ENCODE measurements around the gene ATP10D.

Gene ATP10D

DNA sequence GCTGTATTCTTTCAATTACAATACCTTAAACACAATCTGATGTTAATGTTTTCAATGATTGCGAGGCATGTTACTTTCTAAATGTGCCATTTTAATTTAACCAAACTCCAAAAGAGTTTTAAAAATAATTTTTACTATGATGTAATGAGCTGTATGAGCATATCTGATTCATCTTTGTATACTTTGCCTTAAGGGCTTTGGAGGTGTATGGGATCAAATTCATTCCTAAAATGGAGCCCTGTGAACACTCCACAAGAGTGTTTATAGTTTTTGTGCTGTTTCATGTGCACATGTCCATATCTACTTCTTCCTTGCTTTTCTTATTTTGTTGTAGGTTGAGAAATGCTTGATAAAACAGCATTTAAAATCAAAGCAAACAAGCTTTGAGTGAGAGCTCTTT, 82.4 kb downstream of the ATP10D start:
- TF ChIP-seq Cebpa-rat (IDR thresholded peaks at IDR 0.05) = no peak
- Histone ChIP-seq H3K9ac (no peak overlapping the region), H3K27me3 (no peaks in the 10 kb centered on the region), H3K36me3 (peaks cover 0 to 55% (median 0%) of the 10 kb centered on the region in 11 experiments; a peak in 8 of 22 replicates), H3K4me3 (no peak overlapping the region), H3K4me1 (peaks cover 3 to 10% (median 8%) of the 10 kb centered on the region in 10 experiments; a peak in 14 of 20 replicates), H3K4me2 (no peak overlapping the region), H4K20me1 (no peaks in the 10 kb centered on the region), H3K27ac (no peak overlapping the region), H3K9me3 (replicated peaks in 1 of 11) (peaks cover 0 to 9% (median 6%) of the 10 kb centered on the region in 11 experiments; a peak in 7 of 22 replicates)

DNA sequence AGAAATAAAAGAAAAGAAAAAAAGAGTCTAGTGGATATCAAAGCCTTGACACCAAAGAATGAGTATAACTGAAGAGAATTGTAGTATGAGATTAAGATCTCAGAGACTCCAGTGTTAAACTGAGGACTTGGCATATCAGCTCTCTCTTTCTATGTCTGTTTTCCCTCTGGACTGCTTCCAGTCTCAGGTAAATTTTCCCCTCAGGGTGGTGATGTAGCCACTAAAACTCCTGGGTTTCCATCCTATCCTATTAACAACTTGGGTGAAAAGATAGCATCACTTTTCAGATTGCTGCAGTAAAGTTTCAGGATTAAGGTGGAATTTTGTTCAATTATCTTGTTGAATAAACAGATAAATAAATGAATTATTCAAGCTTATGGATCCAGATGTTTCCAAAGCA, 85.7 kb downstream of the ATP10D start:
- H3K9me3 ChIP-seq (replicated peaks in 1 of 11) = peaks cover 0 to 6% (median 0%) of the 10 kb centered on the region in 11 experiments; a peak in 2 of 22 replicates
- no peaks in the 10 kb centered on the region for H4K20me1 ChIP-seq
- no peak overlapping the region for H3K4me2 ChIP-seq
- no peak overlapping the region for H3K4me3 ChIP-seq
- no peaks in the 10 kb centered on the region for H3K4me1 ChIP-seq
- no peak overlapping the region for H3K27ac ChIP-seq
- peaks cover 0 to 79% (median 4%) of the 10 kb centered on the region in 11 experiments; a peak in 9 of 22 replicates for H3K36me3 ChIP-seq
- H3K27me3 ChIP-seq = no peaks in the 10 kb centered on the region
- no peak overlapping the region for H3K9ac ChIP-seq
- TF ChIP-seq Cebpa-rat (IDR thresholded peaks at IDR 0.05) = no peak

GRCh38 chr4:47572981-47573380, 87.9 kb downstream of the ATP10D start:
- H3K36me3 ChIP-seq = peaks cover 0 to 95% (median 10%) of the 10 kb centered on the region in 11 experiments; a peak in 11 of 22 replicates
- no peak overlapping the region for H3K9ac ChIP-seq

GRCh38 chr4:47577779-47578553, 92.9 kb downstream of the ATP10D start:
- Histone ChIP-seq H3K9me3 (replicated peaks in 1 of 11) (peaks cover 0 to 6% (median 0%) of the 10 kb centered on the region in 11 experiments; a peak in 2 of 22 replicates), H3K27me3 (no peaks in the 10 kb centered on the region), H3K27ac (no peak overlapping the region), H3K4me1 (no peaks in the 10 kb centered on the region), H3K9ac (no peak overlapping the region), H3K36me3 (peaks cover 0 to 98% (median 15%) of the 10 kb centered on the region in 11 experiments; a peak in 12 of 22 replicates), H3K4me2 (no peak overlapping the region), H4K20me1 (no peaks in the 10 kb centered on the region), H3K4me3 (no peak overlapping the region)
- no peak for TF ChIP-seq Cebpa-rat (IDR thresholded peaks at IDR 0.05)

More at GRCh38 chr4:47572981-47573380, 87.9 kb downstream of the ATP10D start:
- Histone ChIP-seq H3K27me3 (no peaks in the 10 kb centered on the region), H3K27ac (no peak overlapping the region), H3K4me3 (no peak overlapping the region), H3K4me1 (no peaks in the 10 kb centered on the region), H3K4me2 (no peak overlapping the region), H4K20me1 (no peaks in the 10 kb centered on the region), H3K9me3 (replicated peaks in 1 of 11) (peaks cover 0 to 6% (median 0%) of the 10 kb centered on the region in 11 experiments; a peak in 2 of 22 replicates)
- TF ChIP-seq Cebpa-rat (IDR thresholded peaks at IDR 0.05) = no peak

GRCh38 chr4:47579235-47579634, 94.2 kb downstream of the ATP10D start:
- no peak overlapping the region for H3K4me2 ChIP-seq
- H3K9me3 ChIP-seq (replicated peaks in 1 of 11) = peaks cover 0 to 6% (median 0%) of the 10 kb centered on the region in 11 experiments; a peak in 2 of 22 replicates
- no peak for TF ChIP-seq Cebpa-rat (IDR thresholded peaks at IDR 0.05)
- no peaks in the 10 kb centered on the region for H3K27me3 ChIP-seq
- no peak overlapping the region for H3K27ac ChIP-seq
- H4K20me1 ChIP-seq = no peaks in the 10 kb centered on the region
- peaks cover 0 to 98% (median 11%) of the 10 kb centered on the region in 11 experiments; a peak in 11 of 22 replicates for H3K36me3 ChIP-seq
- no peak overlapping the region for H3K9ac ChIP-seq
- no peak overlapping the region for H3K4me3 ChIP-seq
- no peaks in the 10 kb centered on the region for H3K4me1 ChIP-seq

DNA sequence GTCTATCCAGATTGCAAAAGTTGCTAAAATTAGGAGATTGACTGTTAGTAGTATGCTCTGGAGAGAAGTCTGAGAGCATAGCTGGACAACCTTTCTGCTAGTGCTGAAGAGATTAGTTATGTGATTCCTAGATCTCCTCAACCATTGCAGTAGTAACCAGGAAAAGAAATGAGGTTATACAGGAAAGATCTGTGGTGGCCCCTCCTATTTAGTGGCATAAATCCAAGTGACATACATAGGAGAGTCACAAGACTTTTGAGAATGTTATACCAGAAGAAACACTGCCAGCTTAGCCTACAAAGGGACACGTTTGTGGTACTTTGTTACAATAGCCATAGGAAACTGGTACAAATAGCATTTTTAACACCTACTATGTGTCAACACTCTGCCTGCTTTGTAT, 105.2 kb downstream of the ATP10D start:
- no peak overlapping the region for H3K4me2 ChIP-seq
- H4K20me1 ChIP-seq = no peaks in the 10 kb centered on the region
- no peak overlapping the region for H3K27ac ChIP-seq
- peaks cover 14 to 28% (median 19%) of the 10 kb centered on the region in 11 experiments for H3K9me3 ChIP-seq (replicated peaks in 1 of 11)
- TF ChIP-seq Cebpa-rat (IDR thresholded peaks at IDR 0.05) = no peak
- H3K9ac ChIP-seq = no peak overlapping the region
- H3K4me3 ChIP-seq = no peak overlapping the region
- H3K27me3 ChIP-seq = no peaks in the 10 kb centered on the region
- peaks cover 6 to 78% (median 25%) of the 10 kb centered on the region in 11 experiments; a peak in 18 of 22 replicates for H3K36me3 ChIP-seq
- no peaks in the 10 kb centered on the region for H3K4me1 ChIP-seq

GRCh38 chr4:47597696-47598095, 112.6 kb downstream of the ATP10D start:
- Histone ChIP-seq H3K27ac (no peak overlapping the region), H3K4me2 (no peak overlapping the region), H3K9me3 (replicated peaks in 1 of 11) (peaks cover 0 to 4% (median 0%) of the 10 kb centered on the region in 11 experiments; a peak in 8 of 22 replicates), H3K27me3 (no peaks in the 10 kb centered on the region), H3K4me1 (no peaks in the 10 kb centered on the region), H4K20me1 (no peaks in the 10 kb centered on the region), H3K36me3 (peaks cover 0 to 12% (median 0%) of the 10 kb centered on the region in 11 experiments; a peak in 4 of 22 replicates), H3K4me3 (no peak overlapping the region), H3K9ac (no peak overlapping the region)
- no peak for TF ChIP-seq Cebpa-rat (IDR thresholded peaks at IDR 0.05)

DNA sequence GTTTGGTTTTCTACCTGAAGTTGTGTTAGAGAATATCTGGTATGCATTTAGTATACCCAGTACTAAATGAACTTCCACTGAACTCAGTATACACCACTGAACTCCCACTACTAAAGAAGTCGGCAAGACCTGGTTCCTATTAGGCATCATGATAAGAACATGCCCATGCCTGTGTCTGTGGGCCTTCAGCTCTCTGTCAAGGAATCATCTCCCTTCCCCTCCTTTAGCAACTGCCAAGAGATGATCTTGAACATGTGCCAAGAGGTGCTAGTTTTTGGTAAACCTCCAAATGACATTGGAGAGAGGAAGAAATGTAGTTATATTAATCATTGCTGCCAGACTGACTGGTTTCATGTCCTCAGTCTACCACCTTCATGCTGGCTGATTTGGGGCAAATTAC, 113.2 kb downstream of the ATP10D start:
- Histone ChIP-seq H3K4me3 (no peak overlapping the region), H3K4me2 (no peak overlapping the region), H3K4me1 (no peaks in the 10 kb centered on the region), H3K27me3 (no peaks in the 10 kb centered on the region), H3K27ac (no peak overlapping the region), H3K9me3 (replicated peaks in 1 of 11) (peaks cover 0 to 11% (median 0%) of the 10 kb centered on the region in 11 experiments; a peak in 9 of 22 replicates), H3K9ac (no peak overlapping the region), H4K20me1 (no peaks in the 10 kb centered on the region), H3K36me3 (peaks cover 0 to 14% (median 0%) of the 10 kb centered on the region in 11 experiments; a peak in 4 of 22 replicates)
- TF ChIP-seq Cebpa-rat (IDR thresholded peaks at IDR 0.05) = no peak

DNA sequence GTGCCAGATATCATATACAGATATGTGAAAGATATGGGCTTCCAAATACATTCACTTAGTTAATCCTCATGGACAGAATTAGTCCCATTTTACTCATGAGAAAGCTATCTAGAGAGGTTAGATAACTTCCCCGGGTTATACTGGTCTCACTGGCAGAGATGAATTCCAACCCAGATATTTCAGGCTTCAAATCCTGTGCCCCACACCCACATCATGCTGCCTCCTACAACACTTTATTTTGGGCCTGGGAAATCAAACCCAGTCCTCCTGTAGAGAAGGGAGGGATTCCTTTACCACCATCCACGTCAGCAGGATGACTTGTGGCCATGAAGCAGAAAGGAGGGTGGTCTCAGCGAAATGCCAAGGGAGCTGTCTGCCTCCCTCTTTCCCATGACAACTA, 113.8 kb downstream of the ATP10D start:
- H3K9me3 ChIP-seq (replicated peaks in 1 of 11) = peaks cover 0 to 14% (median 0%) of the 10 kb centered on the region in 11 experiments; a peak in 9 of 22 replicates
- peaks cover 0 to 16% (median 0%) of the 10 kb centered on the region in 11 experiments; a peak in 4 of 22 replicates for H3K36me3 ChIP-seq
- no peaks in the 10 kb centered on the region for H4K20me1 ChIP-seq
- H3K4me1 ChIP-seq = no peaks in the 10 kb centered on the region
- no peak for TF ChIP-seq Cebpa-rat (IDR thresholded peaks at IDR 0.05)
- no peak overlapping the region for H3K27ac ChIP-seq
- H3K4me3 ChIP-seq = no peak overlapping the region
- no peak overlapping the region for H3K9ac ChIP-seq
- H3K27me3 ChIP-seq = no peaks in the 10 kb centered on the region
- H3K4me2 ChIP-seq = no peak overlapping the region
